ENCODE data around the gene RALA.

GRCh38 chr7:39664057-39664456 is 40.7 kb downstream of the RALA start:
- TF ChIP-seq CTCF (conservative IDR thresholded peaks at IDR 0.05; ENCODE audit: low read depth in 2 of 2) (no peak), EZH2phosphoT487 (IDR thresholded peaks at IDR 0.05; ENCODE audit: unreplicated experiment) (no peak), POLR2AphosphoS5 (IDR thresholded peaks at IDR 0.05; ENCODE audit: low read depth) (no peak), EZH2 (IDR thresholded peaks at IDR 0.05; ENCODE audit: low read depth, unreplicated experiment) (no peak), CREB1 (CRISPR knock-in tag; IDR thresholded peaks at IDR 0.05; ENCODE audit: low read depth) (no peak), REST (IDR thresholded peaks at IDR 0.05; ENCODE audit: unreplicated experiment) (no peak), ETS1 (IDR thresholded peaks at IDR 0.05) (no peak), JUNB (IDR thresholded peaks at IDR 0.05; ENCODE audit: unreplicated experiment) (no peak), ZNF331 (CRISPR knock-in tag; IDR thresholded peaks at IDR 0.05; ENCODE audit: low read depth) (no peak), STAT1 (IDR thresholded peaks at IDR 0.05; ENCODE audit: unreplicated experiment) (no peak), ZNF114 (CRISPR knock-in tag; IDR thresholded peaks at IDR 0.05) (no peak), NANOG (IDR thresholded peaks at IDR 0.05; ENCODE audit: borderline replicate concordance) (no peak)

Data from GM23338 (cell line).